ENCODE data around the gene CRLF2. TPM values are rescaled to one million over a fixed set of nuclear protein-coding genes. Genes with fewer than 3 reads are reported as not detected.

The CRLF2 gene
- total RNA-seq, 1 donor from 2014 or later: 0.22 TPM

Other genes starting within 250 kb of the CRLF2 start
- 29.8 TPM for gene CSF2RA, start 56.2 kb upstream of the CRLF2 start, total RNA-seq
- gene IL3RA, start 124.1 kb upstream of the CRLF2 start, total RNA-seq: 13.3 TPM
- gene SLC25A6, start 179.5 kb upstream of the CRLF2 start, total RNA-seq: 331 TPM
- gene ASMTL, start 240.3 kb upstream of the CRLF2 start, total RNA-seq: 20.8 TPM